ENCODE data around the gene RIN3. TPM values are rescaled to one million over a fixed set of nuclear protein-coding genes. Genes with fewer than 3 reads are reported as not detected.

The RIN3 gene
- total RNA-seq, 1 donor from 2014 or later, result 28.0 TPM

DNA sequence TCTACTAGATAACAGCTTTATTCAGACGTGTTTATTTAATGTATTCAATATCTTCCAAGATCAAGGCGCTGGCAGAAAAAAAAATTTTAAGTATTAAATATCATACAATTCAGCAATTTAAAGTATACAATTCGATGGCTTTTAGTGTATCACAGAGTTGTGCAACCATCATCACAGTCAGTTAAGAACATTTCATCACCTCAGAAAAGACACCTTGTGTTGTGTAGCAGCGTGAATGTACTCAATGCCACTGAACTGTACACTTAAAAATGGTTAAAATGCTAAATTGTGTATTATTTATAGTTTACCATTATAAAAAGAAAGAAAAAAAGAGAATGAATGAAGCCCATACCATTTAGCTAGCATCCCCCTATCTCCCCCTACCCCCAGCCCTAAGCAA is 96.4 kb downstream of the RIN3 start:
- peaks cover 3% of the 10 kb centered on the region for H3K9me3 ChIP-seq (ENCODE audit: insufficient read depth, low read depth, low read length)
- no peaks in the 10 kb centered on the region for H3K79me2 ChIP-seq (ENCODE audit: insufficient read depth, low read length)
- Mint-ChIP-seq H3K36me3 (ENCODE audit: low read depth, unreplicated experiment) (peaks cover 16% of the 10 kb centered on the region), H3K9me3 (ENCODE audit: unreplicated experiment) (peaks cover 7% of the 10 kb centered on the region), H3K4me3 (ENCODE audit: unreplicated experiment) (no peak overlapping the region), H3K27ac (ENCODE audit: unreplicated experiment) (no peak overlapping the region), H3K4me1 (ENCODE audit: low read depth, unreplicated experiment) (peaks cover 4% of the 10 kb centered on the region), H3K27me3 (ENCODE audit: low read depth, unreplicated experiment) (no peaks in the 10 kb centered on the region)
- H3K4me3 ChIP-seq (ENCODE audit: insufficient read depth, low read depth, low read length), result no peak overlapping the region
- no peak overlapping the region for H2AFZ ChIP-seq (ENCODE audit: low read depth, low read length)
- DNase-seq (ENCODE audit: low read depth) (no peak), FAIRE-seq (no peak)
- H3K9ac ChIP-seq (ENCODE audit: low read length), result no peak overlapping the region
- no peak overlapping the region for H3K27ac ChIP-seq (ENCODE audit: low read depth, low read length)
- H3K36me3 ChIP-seq (ENCODE audit: insufficient read depth, low read length), result no peaks in the 10 kb centered on the region
- H3K4me1 ChIP-seq (ENCODE audit: insufficient read depth, low read length), result no peaks in the 10 kb centered on the region
- peaks cover 10% of the 10 kb centered on the region for H4K20me1 ChIP-seq (ENCODE audit: insufficient read depth, low read length)
- H3K4me2 ChIP-seq (ENCODE audit: low read length), result no peak overlapping the region
- H3K27me3 ChIP-seq (ENCODE audit: insufficient read depth, low read length), result no peaks in the 10 kb centered on the region
- TF ChIP-seq EZH2 (IDR thresholded peaks at IDR 0.05; ENCODE audit: insufficient read depth, low read length), result no peak
- TF ChIP-seq, protein P1, sequence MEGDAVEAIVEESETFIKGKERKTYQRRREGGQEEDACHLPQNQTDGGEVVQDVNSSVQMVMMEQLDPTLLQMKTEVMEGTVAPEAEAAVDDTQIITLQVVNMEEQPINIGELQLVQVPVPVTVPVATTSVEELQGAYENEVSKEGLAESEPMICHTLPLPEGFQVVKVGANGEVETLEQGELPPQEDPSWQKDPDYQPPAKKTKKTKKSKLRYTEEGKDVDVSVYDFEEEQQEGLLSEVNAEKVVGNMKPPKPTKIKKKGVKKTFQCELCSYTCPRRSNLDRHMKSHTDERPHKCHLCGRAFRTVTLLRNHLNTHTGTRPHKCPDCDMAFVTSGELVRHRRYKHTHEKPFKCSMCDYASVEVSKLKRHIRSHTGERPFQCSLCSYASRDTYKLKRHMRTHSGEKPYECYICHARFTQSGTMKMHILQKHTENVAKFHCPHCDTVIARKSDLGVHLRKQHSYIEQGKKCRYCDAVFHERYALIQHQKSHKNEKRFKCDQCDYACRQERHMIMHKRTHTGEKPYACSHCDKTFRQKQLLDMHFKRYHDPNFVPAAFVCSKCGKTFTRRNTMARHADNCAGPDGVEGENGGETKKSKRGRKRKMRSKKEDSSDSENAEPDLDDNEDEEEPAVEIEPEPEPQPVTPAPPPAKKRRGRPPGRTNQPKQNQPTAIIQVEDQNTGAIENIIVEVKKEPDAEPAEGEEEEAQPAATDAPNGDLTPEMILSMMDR (IDR thresholded peaks at IDR 0.05; ENCODE audit: insufficient read depth, low read depth, low read length), result no peak

DNA sequence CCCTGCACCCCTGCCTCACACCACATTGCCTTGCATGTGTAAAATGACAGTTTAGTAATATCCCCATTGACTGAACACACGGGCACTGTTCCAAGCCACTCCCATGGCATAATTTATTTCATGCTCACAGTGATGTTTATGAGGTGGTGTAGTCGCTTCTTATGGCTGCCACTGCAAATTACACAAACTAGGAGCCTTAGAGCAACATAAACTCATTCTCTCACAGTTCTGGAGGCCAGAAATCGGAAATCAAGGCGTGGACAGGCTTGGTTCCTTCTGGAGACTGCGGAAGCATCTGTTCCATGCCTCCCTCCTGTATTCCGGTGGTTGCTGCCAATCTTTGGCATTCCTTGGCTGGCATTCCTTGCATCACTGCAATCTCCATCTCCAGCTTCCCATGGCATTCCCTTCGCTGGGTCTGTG is 97.3 kb downstream of the RIN3 start:
- no peaks in the 10 kb centered on the region for H3K79me2 ChIP-seq (ENCODE audit: insufficient read depth, low read length)
- no peak for FAIRE-seq
- no peaks in the 10 kb centered on the region for H3K27me3 Mint-ChIP-seq (ENCODE audit: low read depth, unreplicated experiment)
- no peak for DNase-seq (ENCODE audit: low read depth)
- peaks cover 10% of the 10 kb centered on the region for H4K20me1 ChIP-seq (ENCODE audit: insufficient read depth, low read length)
- no peak overlapping the region for H3K27ac ChIP-seq (ENCODE audit: low read depth, low read length)
- no peak overlapping the region for H3K27ac Mint-ChIP-seq (ENCODE audit: unreplicated experiment)
- TF ChIP-seq EZH2 (IDR thresholded peaks at IDR 0.05; ENCODE audit: insufficient read depth, low read length), result no peak
- TF ChIP-seq, protein P1 (IDR thresholded peaks at IDR 0.05; ENCODE audit: insufficient read depth, low read depth, low read length), result no peak
- H3K4me1 ChIP-seq (ENCODE audit: insufficient read depth, low read length), result no peaks in the 10 kb centered on the region
- no peak overlapping the region for H2AFZ ChIP-seq (ENCODE audit: low read depth, low read length)
- H3K36me3 ChIP-seq (ENCODE audit: insufficient read depth, low read length), result no peaks in the 10 kb centered on the region
- H3K9me3 ChIP-seq (ENCODE audit: insufficient read depth, low read depth, low read length), result peaks cover 3% of the 10 kb centered on the region
- no peak overlapping the region for H3K9ac ChIP-seq (ENCODE audit: low read length)
- H3K4me3 ChIP-seq (ENCODE audit: insufficient read depth, low read depth, low read length), result no peak overlapping the region
- peaks cover 4% of the 10 kb centered on the region for H3K4me1 Mint-ChIP-seq (ENCODE audit: low read depth, unreplicated experiment)
- no peak overlapping the region for H3K4me2 ChIP-seq (ENCODE audit: low read length)
- peaks cover 7% of the 10 kb centered on the region for H3K9me3 Mint-ChIP-seq (ENCODE audit: unreplicated experiment)
- peaks cover 16% of the 10 kb centered on the region for H3K36me3 Mint-ChIP-seq (ENCODE audit: low read depth, unreplicated experiment)
- H3K4me3 Mint-ChIP-seq (ENCODE audit: unreplicated experiment), result no peak overlapping the region
- no peaks in the 10 kb centered on the region for H3K27me3 ChIP-seq (ENCODE audit: insufficient read depth, low read length)

DNA sequence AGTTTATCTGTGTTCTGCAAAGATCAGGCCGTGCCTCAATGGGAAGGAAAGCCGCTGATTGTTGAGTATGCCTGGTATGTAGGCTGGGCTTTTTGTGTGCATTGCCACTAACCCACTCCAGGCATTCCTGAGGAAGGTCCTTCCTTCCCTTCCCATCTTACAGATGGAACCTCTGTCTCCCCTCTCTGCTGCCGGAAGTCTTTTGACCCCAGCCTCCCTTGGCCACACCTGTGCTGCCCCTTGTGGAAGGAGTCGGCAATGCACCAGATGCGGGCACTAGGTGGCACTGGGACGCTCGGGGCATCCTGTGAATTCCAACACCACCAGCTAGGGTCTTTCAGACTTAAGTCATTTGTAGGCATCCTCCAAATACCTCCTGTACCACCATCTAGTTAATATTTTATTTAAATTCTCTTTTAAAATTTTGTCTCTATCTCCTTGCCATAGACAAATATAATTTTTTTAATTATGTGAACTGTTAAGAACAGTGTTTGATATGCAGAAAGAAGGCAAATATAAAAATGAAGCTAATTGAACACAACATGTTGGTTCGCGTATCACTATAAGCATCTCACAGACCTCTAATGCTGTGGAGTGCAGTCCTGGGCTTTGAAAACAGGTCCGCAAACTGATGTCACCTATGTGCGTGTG is 99.6 kb downstream of the RIN3 start:
- no peaks in the 10 kb centered on the region for H3K4me1 ChIP-seq (ENCODE audit: insufficient read depth, low read length)
- Mint-ChIP-seq H3K9me3 (ENCODE audit: unreplicated experiment) (peaks cover 5% of the 10 kb centered on the region), H3K27me3 (ENCODE audit: low read depth, unreplicated experiment) (no peaks in the 10 kb centered on the region), H3K4me1 (ENCODE audit: low read depth, unreplicated experiment) (peaks cover 4% of the 10 kb centered on the region), H3K27ac (ENCODE audit: unreplicated experiment) (no peak overlapping the region), H3K36me3 (ENCODE audit: low read depth, unreplicated experiment) (peaks cover 13% of the 10 kb centered on the region), H3K4me3 (ENCODE audit: unreplicated experiment) (no peak overlapping the region)
- no peaks in the 10 kb centered on the region for H3K27me3 ChIP-seq (ENCODE audit: insufficient read depth, low read length)
- TF ChIP-seq EZH2 (IDR thresholded peaks at IDR 0.05; ENCODE audit: insufficient read depth, low read length), result no peak
- TF ChIP-seq, protein P1 (IDR thresholded peaks at IDR 0.05; ENCODE audit: insufficient read depth, low read depth, low read length), result peak; percentile 64
- no peaks in the 10 kb centered on the region for H3K79me2 ChIP-seq (ENCODE audit: insufficient read depth, low read length)
- H3K9ac ChIP-seq (ENCODE audit: low read length), result no peak overlapping the region
- no peak overlapping the region for H3K4me3 ChIP-seq (ENCODE audit: insufficient read depth, low read depth, low read length)
- FAIRE-seq (no peak), DNase-seq (ENCODE audit: low read depth) (peak; percentile 23)
- H3K4me2 ChIP-seq (ENCODE audit: low read length), result no peak overlapping the region
- no peaks in the 10 kb centered on the region for H3K36me3 ChIP-seq (ENCODE audit: insufficient read depth, low read length)
- peaks cover 10% of the 10 kb centered on the region for H4K20me1 ChIP-seq (ENCODE audit: insufficient read depth, low read length)
- no peaks in the 10 kb centered on the region for H3K9me3 ChIP-seq (ENCODE audit: insufficient read depth, low read depth, low read length)
- no peak overlapping the region for H2AFZ ChIP-seq (ENCODE audit: low read depth, low read length)
- H3K27ac ChIP-seq (ENCODE audit: low read depth, low read length), result no peak overlapping the region

Measured in astrocyte (in vitro differentiated cells and primary cell).